Type B pancreatic cell (in vitro differentiated cells): ENCODE measurements around the gene PPP1R15B. TPM values are rescaled to one million over a fixed set of nuclear protein-coding genes. Genes with fewer than 3 reads are reported as not detected.
A peak's percentile ranks its signal among the peaks of the same experiment; 100 is the strongest.

Experiments used
- DNase-seq: peaks from one replicate; pipeline ENCODE4 v3.0.0; 2021; ENCODE audit warnings: mixed read lengths; ENCODE audit not compliant: unreplicated experiment; ENCODE audit errors: extremely low spot score
- H3K27ac Mint-ChIP-seq: 2 replicates; pipeline ENCODE4 v1.8.0; 2021; ENCODE audit warnings: mild to moderate bottlenecking, mixed read lengths
- H3K27me3 Mint-ChIP-seq: 2 replicates; pipeline ENCODE4 v1.8.0; 2021; ENCODE audit warnings: mixed read lengths
- H3K36me3 Mint-ChIP-seq: 2 replicates; pipeline ENCODE4 v1.8.0; 2021; ENCODE audit warnings: mixed read lengths
- H3K4me1 Mint-ChIP-seq: one replicate; pipeline ENCODE4 v1.8.0; 2021; ENCODE audit warnings: mixed read lengths; ENCODE audit not compliant: unreplicated experiment
- H3K4me3 Mint-ChIP-seq: 2 replicates; pipeline ENCODE4 v1.8.0; 2021; ENCODE audit warnings: mild to moderate bottlenecking, mixed read lengths
- H3K9me3 Mint-ChIP-seq: 2 replicates; pipeline ENCODE4 v1.8.0; 2021; ENCODE audit warnings: mixed read lengths
- CTCF ChIP-seq: fragments of 200-600 bp; sonication (generic); conservative IDR thresholded peaks from 2 replicates; pipeline ENCODE4 v1.5.0; 2021; ENCODE audit warnings: antibody characterized with exemption, mild to moderate bottlenecking
- total RNA-seq: library from RNA; stranded (reverse); gene quantifications from 2 replicates; pipeline ENCODE4 v1.2.1, GENCODE V29; 2021; ENCODE audit warnings: low replicate concordance

PPP1R15B gene
- total RNA-seq, 1 donor from 2014 or later = 43.3 TPM

DNA sequence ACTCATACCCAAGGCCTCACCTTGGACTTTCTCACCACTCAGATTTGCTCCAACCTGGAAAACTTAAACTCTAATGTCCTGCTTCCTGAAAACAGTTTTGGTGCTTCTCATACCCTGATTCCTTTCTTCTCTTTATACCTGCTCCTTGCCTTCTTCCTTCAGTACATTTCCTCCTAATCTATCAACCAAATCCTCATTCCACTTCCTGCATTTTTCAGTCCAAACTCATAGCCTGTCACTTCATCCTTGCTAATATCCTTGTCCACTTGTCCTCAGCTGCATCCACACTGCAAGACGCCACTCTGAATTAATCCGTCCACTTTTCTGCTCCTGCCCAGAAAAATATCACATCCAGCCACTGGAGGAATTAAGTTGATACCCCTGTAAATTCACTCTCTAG, 25.9 kb downstream of the PPP1R15B start:
- Mint-ChIP-seq H3K4me1 (peaks cover 3% of the 10 kb centered on the region), H3K36me3 (no peaks in the 10 kb centered on the region), H3K9me3 (no peaks in the 10 kb centered on the region), H3K4me3 (no peak overlapping the region), H3K27ac (no peak overlapping the region), H3K27me3 (peaks cover 8% of the 10 kb centered on the region)
- no peak for DNase-seq
- TF ChIP-seq CTCF = no peak

- Mint-ChIP-seq H3K36me3 (no peaks in the 10 kb centered on the region), H3K27ac (no peak overlapping the region), H3K27me3 (peaks cover 16% of the 10 kb centered on the region), H3K4me1 (peaks cover 3% of the 10 kb centered on the region), H3K9me3 (no peaks in the 10 kb centered on the region), H3K4me3 (no peak overlapping the region)
- no peak for TF ChIP-seq CTCF
- no peak for DNase-seq
Observed at GRCh38 chr1:204384636-204385352, 26.8 kb downstream of the PPP1R15B start.

- peaks cover 4% of the 10 kb centered on the region for H3K4me1 Mint-ChIP-seq
- no peak for TF ChIP-seq CTCF
- H3K9me3 Mint-ChIP-seq = no peaks in the 10 kb centered on the region
- no peak overlapping the region for H3K4me3 Mint-ChIP-seq
- peaks cover 25% of the 10 kb centered on the region for H3K27me3 Mint-ChIP-seq
- no peak for DNase-seq
- no peak overlapping the region for H3K27ac Mint-ChIP-seq
- no peaks in the 10 kb centered on the region for H3K36me3 Mint-ChIP-seq
Observed at GRCh38 chr1:204383163-204383904, 28.3 kb downstream of the PPP1R15B start.

GRCh38 chr1:204382714-204383083, 28.9 kb downstream of the PPP1R15B start:
- Mint-ChIP-seq H3K4me1 (peaks cover 10% of the 10 kb centered on the region), H3K9me3 (no peaks in the 10 kb centered on the region)

GRCh38 chr1:204380293-204380831, 31.3 kb downstream of the PPP1R15B start:
- peak overlapping the region; percentile 96 for H3K27ac Mint-ChIP-seq

More at GRCh38 chr1:204382714-204383083, 28.9 kb downstream of the PPP1R15B start:
- Mint-ChIP-seq H3K27ac (no peak overlapping the region), H3K4me3 (no peak overlapping the region), H3K36me3 (no peaks in the 10 kb centered on the region), H3K27me3 (peaks cover 31% of the 10 kb centered on the region)
- TF ChIP-seq CTCF = no peak
- no peak for DNase-seq

More at GRCh38 chr1:204380293-204380831, 31.3 kb downstream of the PPP1R15B start:
- H3K9me3 Mint-ChIP-seq = no peaks in the 10 kb centered on the region
- peak overlapping the region; percentile 66 for H3K4me3 Mint-ChIP-seq
- TF ChIP-seq CTCF = no peak
- no peak for DNase-seq
- peaks cover 42% of the 10 kb centered on the region for H3K27me3 Mint-ChIP-seq
- peaks cover 10% of the 10 kb centered on the region for H3K4me1 Mint-ChIP-seq
- no peaks in the 10 kb centered on the region for H3K36me3 Mint-ChIP-seq
